GM21390 (cell line): ENCODE measurements around the gene HAO2.

ENCODE experiments used
- ATAC-seq: cut with Tn5 transposase; IDR thresholded peaks from one replicate; pipeline ENCODE4 v1.9.1; 2021; ENCODE audit not compliant: unreplicated experiment

Gene HAO2

DNA sequence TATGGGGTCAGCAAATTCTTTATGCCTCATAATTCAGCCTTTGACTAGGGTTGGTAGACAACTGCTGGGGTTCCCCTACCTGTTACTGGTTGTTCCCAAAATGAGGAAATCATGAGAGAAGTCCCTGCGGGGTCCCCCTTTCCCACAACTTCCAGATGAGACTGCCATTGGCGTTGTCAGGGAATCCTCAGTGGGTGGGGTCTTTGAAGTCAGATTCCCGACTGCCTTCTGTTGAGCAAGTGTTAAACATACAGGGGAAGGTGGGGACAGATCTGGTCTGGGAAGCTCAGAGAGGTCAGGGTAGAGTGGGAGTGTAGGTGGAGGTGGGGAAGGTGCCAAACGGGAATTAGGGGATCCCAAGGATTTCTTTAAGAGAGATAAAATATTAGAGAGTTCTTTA is 61.1 kb downstream of the HAO2 start:
- no peak for ATAC-seq

DNA sequence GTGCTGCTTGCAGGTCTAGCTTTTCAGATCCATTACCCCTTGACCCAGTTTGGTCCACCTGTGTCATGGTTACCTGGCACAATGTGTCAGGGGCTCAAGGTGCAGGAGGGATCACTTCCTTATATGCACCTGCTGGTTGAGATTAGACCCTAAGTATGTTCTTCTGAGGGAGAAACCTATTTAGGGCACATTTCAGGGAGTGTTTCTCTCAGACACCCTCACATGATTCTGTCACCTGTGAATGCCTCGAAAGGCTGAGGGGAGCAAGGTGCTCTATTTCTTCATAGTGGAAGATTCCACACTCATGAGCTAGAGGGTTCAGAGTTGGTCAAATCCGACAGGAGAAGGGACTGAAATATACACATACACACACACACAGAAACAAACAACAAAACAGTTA is 61.9 kb downstream of the HAO2 start:
- no peak for ATAC-seq

DNA sequence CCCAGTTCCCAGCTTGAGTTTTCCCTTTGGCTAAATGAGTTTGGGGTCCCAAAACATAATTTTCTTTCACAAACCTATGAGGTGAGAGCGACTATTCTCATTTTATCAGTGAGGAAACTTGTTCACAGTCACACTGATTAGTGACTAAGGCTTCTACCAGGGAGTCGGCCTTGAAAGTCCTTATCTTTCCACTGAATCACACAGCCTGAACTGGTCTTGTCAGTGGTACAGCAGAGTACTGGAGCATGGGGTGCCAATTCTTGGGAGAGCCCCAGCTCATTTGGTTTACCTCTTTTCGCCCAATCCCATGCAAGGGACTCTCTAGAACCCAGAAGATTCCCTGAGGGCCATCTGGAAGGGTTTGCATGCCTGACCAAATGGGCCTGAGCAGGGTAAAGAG is 63.3 kb downstream of the HAO2 start:
- no peak for ATAC-seq

DNA sequence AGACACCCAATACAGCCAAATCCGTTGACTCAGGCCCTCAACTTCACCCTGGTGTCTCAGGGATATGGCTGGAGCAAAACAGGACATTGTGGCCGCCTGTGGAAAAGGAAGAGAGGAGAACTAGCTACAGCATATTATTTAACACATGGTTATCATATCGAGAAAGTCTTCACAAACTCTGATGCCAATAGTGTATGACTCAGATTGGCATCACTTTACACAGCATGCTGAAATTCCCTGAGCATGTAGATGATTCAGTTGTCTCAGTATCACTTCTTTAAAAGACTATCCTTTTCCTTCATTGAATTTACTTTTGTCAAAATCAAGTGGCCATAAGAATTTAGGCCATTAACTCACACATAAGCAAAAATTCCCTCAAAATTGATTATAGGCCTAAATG is 66.5 kb downstream of the HAO2 start:
- ATAC-seq, result no peak

DNA sequence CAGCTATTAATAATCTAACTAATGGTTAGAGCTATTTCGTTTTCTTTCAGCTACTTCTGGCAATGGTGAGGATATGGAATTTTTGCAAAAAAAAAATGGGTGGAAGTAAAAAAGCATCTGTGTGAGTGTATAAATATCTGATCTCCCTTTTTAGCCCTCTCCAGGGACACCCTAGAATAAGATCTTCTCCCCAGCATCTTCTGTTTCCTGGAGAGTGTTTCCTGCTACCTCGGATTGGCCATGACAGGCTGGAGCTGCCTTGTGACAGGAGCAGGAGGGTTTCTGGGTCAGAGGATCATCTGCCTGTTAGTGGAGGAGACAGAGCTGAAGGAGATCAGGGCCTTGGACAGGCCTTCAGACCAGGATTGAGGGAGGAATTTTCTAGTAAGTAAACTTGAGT is 70.2 kb downstream of the HAO2 start:
- ATAC-seq, result no peak

DNA sequence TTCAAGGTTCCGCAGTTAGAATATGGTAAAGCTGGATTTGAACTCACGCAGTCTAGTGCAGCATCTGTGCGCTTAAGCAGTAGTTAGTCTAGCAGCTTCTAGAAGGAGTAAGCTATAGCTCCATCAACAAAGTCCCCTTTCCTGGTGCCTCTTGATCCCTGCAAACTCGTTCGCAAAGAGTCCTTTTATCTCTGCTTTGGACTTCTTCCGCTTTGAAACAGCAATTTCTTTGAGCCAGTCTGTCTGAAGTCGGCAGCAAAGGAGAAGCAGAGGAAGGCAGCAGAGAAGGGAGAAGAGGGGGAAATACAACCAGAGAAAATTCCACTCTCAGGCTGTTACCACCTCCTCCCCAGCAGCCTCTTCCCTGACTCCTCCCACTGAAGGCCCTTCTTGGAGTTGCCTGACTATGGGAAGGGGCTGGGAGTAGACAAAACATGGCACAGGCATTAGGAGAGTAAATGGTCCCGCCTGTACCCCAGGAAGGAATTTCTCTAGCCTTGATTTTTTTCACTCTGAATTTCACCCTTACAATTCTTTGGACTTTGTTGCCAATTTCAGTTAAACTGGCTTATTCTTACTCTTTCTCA is 72.2 kb downstream of the HAO2 start:
- no peak for ATAC-seq

DNA sequence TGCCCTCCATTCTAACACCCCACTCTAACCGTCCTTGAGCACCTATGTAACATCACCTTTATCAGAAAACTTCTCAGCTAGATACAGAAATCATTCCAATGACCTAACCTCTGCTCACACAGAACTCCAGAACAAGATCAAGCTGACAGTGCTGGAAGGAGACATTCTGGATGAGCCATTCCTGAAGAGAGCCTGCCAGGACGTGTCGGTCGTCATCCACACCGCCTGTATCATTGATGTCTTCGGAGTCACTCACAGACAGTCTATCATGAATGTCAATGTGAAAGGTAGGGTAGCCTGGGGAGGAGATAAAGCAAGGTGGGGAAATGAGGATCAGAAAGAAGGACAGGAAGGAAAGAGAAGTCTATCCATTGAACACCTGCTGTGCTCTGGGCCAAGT is 74.2 kb downstream of the HAO2 start:
- ATAC-seq, result no peak
